Thyroid gland (tissue), 4 donors: ENCODE measurements around the gene OLFM1.

Experiments used
- CTCF ChIP-seq, 6 experiments: fragments of 200-600 bp in 3 of 6; fragments of 450-650 bp in 3 of 6; sonication (generic) in 3 of 6; IDR thresholded peaks; one replicate each; pipeline ENCODE4 v1.5.1; 2016 to 2019; ENCODE audit warnings: antibody characterized with exemption in 6 of 6, mild to moderate bottlenecking in 2 of 6, inconsistent platforms in 1 of 6, moderate library complexity in 1 of 6
- POLR2A ChIP-seq, 2 donors: fragments of 450-650 bp; IDR thresholded peaks; one replicate each; pipeline ENCODE4 v1.6.1; 2017; ENCODE audit warnings: antibody characterized with exemption in 2 of 2, mild to moderate bottlenecking in 2 of 2, moderate library complexity in 1 of 2

- TF ChIP-seq CTCF (IDR thresholded peaks at IDR 0.05) (no peak), POLR2A (IDR thresholded peaks at IDR 0.05) (no peak)
These were observed 47.0 kb downstream of the OLFM1 start for GRCh38 chr9:135134268-135135022.
